Omental fat pad (tissue), 4 donors: ENCODE measurements around the gene CDKN1C. TPM values are rescaled to one million over a fixed set of nuclear protein-coding genes. Genes with fewer than 3 reads are reported as not detected.
"Not testable (repeated sequence)": the region's sequence is repeated elsewhere in the genome, so short reads cannot be mapped to it uniquely, and the experiment has no call there.

Experiments
- ATAC-seq: fragments of 150-250 bp; one replicate; pipeline ENCODE4 v1.9.1; 2016; ENCODE audit warnings: mild to moderate bottlenecking, moderate library complexity; ENCODE audit not compliant: low FRiP score
- DNase-seq: peaks from one replicate; pipeline ENCODE4 v3.0.0-alpha.2; 2019; ENCODE audit warnings: low spot score
- total RNA-seq, 4 donors: library from RNA; depleted of rRNA; stranded (reverse); fragments of >200 nt; gene quantifications; one replicate each; pipeline ENCODE4 v1.1.0, GENCODE V29; 2016
- TF ChIP-seq, protein P1 (sequence below), 3 donors: fragments of 450-650 bp; IDR thresholded peaks; one replicate each; pipeline ENCODE4 v1.5.1; 2016 to 2017; ENCODE audit warnings: antibody characterized with exemption in 3 of 3, mild to moderate bottlenecking in 3 of 3, moderate library complexity in 2 of 3

Gene CDKN1C
- total RNA-seq, 4 donors from 2014 or later = 111 to 314 (median 138) TPM

DNA sequence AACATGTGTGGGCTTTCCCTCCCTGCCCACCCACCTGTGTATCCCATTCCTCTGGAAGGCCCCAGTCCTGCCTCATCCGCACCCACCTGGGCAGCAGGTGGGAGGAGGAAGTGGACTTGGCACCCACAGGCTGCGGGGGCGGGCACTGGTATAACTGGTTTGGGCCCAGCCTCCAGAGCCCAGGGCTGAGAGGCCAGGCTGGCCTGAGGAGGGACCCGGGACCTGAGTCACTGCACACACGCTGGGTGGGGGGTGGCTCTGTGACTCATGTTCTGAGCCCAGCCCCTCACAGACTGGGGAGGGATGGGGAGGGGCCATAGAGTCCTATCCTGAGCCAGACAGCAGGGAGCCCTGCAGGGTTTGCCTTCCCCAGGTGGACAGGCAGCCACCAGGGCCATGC lies 26.9 kb upstream of the CDKN1C start:
- DNase-seq (no peak), ATAC-seq (peak; percentile 87)
- TF ChIP-seq, protein P1, sequence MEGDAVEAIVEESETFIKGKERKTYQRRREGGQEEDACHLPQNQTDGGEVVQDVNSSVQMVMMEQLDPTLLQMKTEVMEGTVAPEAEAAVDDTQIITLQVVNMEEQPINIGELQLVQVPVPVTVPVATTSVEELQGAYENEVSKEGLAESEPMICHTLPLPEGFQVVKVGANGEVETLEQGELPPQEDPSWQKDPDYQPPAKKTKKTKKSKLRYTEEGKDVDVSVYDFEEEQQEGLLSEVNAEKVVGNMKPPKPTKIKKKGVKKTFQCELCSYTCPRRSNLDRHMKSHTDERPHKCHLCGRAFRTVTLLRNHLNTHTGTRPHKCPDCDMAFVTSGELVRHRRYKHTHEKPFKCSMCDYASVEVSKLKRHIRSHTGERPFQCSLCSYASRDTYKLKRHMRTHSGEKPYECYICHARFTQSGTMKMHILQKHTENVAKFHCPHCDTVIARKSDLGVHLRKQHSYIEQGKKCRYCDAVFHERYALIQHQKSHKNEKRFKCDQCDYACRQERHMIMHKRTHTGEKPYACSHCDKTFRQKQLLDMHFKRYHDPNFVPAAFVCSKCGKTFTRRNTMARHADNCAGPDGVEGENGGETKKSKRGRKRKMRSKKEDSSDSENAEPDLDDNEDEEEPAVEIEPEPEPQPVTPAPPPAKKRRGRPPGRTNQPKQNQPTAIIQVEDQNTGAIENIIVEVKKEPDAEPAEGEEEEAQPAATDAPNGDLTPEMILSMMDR (IDR thresholded peaks at IDR 0.05) = no peak

DNA sequence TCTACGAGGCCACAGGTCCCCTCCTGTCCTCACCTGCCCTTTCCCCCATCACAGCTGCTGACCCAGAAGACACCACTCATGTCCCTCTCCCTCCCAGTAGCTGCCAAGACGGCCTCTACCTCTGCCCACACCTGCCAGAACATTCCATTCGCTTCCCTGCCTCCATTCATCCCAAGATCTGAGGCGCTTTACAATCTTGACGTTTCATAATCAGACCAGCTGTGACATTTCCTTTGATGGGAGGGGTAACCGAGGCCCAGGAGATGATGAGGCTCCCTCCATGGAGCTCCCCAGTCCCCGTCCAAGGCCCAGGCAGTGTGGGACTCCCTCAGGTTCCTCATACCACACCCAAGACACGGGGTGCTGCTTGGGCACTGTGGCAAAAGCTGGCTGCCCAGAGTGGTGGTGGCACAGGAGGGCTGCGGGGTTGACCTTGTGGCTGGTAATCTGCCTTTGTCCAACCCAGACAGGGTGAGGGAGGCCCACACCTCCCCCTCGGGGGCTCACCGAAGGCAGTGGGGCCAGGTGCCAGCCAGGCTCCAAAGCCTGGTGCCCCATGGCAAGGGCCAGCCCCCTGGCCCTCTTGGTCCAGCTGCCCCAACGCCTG lies 26.3 kb upstream of the CDKN1C start:
- DNase-seq (no peak), ATAC-seq (no peak)
- TF ChIP-seq, protein P1 (IDR thresholded peaks at IDR 0.05) = no peak

DNA sequence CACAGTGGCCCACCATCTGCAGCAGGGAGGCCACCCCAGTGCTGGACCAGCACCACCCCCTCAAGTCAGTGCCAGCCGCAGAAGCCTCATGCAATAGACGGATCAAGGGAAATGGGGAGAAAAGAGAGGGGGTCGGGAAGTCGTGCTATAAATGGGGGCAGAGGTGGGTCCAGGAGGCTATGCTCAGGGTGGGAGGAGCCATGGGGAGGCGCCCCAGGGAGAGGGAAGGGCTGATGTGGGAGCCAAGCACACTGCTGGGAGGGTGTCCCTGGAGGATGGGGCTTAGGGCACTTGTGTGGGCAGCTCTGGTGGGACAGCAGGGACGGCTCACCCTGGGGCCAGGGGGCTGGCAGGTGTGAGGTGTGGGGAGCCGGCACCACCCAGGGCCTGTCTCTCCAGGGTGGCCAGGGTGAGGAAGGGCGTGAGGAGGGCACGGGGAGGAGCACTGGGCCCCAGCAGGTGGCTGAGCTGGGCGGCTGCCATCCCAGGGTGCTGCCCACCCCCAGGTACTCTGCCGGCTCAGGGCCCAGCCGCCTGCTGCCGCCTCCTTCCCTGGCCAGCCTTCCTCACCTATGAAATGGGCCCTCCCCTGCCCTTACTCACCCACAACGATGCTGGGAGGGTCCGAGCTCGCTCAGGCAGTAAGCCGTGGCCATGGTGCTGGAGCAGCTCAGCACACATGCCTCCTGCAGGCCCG lies 25.7 kb upstream of the CDKN1C start:
- TF ChIP-seq, protein P1 (IDR thresholded peaks at IDR 0.05) = no peak
- DNase-seq = no peak
- no peak for ATAC-seq

DNA sequence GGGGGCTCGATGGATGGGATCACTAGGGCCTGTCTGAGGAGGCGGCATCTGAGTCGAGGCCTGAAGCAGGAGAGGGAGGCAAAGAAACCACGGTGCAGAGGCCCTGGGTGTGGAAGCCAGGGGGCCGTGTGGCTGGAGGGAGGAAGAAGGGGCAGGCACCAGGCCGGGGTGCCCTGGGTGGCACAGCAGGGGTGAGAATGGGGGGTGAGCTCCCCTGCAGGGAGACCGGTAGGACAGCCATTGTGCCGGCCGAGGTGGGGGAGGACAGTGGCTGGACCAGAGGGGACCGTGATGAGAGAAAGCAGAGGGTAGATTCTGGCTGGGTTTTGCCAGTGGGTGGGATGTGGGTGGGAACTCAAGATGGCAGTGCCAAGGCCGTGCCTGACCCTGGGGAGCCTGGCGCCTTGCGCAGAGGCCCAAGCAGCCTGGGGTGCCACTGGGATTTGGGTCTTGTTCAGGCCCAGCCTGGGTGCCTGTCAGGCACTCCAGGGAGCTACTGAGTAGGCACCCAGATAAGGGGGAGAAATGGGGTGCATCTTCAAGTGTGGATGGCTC lies 24.9 kb upstream of the CDKN1C start:
- ATAC-seq (no peak), DNase-seq (no peak)
- TF ChIP-seq, protein P1 (IDR thresholded peaks at IDR 0.05) = no peak

DNA sequence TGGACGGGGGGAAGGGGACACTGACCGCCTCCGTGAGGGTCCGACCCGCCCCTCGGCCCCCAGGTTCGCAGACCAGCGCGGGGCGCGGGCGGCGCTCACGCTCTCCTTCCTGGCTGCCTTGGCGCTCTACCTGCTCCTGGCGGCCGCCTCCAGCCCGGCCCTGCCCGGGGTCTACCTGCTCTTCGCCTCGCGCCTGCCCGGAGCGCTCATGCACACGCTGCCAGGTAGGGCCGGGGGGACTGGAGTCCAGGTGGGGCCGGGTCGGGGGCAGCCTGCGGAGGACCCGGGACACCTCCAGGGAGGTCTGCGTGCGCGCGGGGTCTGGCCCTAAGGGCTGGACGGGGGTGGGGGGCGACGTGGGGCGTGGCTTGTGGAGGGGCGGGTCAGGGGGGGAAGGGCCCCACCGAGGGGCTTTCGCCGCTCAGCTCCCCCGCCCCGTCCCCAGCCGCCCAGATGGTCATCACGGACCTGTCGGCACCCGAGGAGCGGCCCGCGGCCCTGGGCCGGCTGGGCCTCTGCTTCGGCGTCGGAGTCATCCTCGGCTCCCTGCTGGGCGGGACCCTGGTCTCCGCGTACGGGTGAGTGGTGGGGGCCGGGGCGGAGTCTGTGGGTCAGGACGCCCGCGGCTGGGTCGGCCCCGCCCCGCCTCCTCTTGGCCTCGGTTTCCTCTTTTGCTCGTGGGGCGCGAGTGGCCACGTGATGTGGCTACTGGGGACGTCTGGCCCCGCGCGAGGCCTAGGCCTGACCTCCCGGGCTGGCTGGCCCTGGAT lies 23.7 kb upstream of the CDKN1C start:
- DNase-seq = no peak
- ATAC-seq = no peak
- TF ChIP-seq, protein P1 (IDR thresholded peaks at IDR 0.05) = no peak

DNA sequence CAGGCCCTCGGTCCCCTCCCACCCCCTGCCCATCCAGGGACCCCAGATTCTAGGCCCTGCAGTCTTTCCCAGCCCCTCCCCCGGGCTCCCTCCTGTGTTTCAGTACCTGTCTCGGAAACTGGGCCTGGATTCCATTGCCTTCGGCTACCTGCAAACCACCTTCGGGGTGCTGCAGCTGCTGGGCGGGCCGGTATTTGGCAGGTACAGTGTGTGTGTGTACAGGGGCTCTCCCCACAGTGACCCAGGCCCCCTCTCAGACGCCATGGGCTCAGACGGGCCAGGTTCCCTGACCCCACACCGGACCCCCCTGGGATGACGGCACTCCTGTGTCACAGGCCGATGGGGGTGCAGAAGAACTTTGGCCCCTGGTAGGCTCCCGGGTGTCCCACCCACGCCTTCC lies 22.6 kb upstream of the CDKN1C start:
- ATAC-seq = no peak
- TF ChIP-seq, protein P1 (IDR thresholded peaks at IDR 0.05) = no peak
- DNase-seq = no peak

DNA sequence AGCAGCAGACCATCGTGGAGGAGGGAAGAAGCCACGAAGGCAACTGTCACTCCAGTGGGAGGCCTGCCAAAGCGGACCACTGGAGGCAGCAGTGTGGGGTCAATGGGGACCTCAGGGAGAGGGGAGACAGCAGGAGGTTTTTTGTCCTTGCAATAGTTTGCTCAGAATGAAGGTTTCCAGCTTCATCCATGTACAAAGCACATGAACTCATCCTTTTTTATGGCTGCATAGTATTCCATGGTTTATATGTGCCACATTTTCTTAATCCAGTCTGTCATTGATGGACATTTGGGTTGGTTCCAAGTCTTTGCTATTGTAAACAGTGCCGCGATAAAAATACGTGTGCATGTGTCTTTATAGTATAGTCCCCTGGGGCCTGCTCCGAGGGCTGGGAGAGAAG lies 19.7 kb upstream of the CDKN1C start:
- not testable (repeated sequence) for ATAC-seq

More for the DNA sequence above, 19.7 kb upstream of the CDKN1C start:
- DNase-seq = not testable (repeated sequence)
